Ammon's horn (tissue), 1 donor: ENCODE measurements around the gene KIF25.
A peak's percentile ranks its signal among the peaks of the same experiment; 100 is the strongest.

ENCODE experiments used
- DNase-seq: peaks from one replicate; pipeline ENCODE4 v3.0.0-alpha.2; 2016; ENCODE audit warnings: low spot score

KIF25 gene

DNA sequence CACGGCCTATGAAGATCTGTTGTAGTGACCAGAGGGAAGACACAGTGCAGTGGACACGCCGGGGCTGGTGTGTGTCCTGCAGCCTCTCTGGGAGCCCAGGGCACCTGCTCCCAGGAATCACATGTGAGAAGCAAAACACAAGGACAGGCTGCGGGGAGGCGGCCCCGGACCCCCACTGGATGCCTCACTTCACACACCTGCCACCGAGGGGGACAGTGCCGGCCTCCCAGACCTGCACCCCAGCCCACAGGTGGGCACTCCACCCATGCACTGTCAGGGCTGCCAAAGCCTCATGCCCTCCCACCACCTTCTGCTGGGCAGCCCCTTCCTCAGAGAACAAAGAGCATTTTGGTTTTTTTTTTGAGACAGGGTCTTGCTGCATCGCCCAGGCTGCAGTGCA is 54.2 kb downstream of the KIF25 start:
- no peak for DNase-seq

DNA sequence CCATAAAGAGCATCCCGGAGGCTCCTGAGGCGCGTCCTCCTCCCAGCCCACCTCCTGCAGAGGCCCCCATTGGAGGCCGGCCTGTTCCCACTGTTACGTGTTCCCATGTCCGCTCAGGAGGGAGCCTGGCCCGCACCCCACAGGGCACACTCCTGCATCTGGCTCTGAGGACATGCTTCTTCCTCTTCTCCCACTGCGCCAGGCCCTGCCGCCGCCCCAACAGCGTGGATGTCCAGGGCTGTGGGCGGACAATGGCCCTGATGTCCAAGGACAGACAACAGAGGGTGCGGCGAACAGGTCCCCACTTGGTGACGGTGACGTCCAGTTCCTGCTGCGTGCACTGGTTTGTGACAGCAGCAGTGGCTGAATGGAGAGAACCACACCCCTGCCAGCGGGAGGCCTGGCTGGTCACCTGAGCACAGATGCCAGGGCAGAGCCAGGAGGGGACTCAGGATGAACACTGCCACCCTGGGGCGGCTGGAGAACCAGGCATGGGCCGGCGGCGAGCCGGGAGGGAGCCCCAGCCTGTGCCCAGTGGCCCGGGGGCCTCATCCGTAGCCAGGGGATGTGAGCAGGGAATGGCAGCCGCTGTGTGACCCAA is 54.9 kb downstream of the KIF25 start:
- DNase-seq: no peak

DNA sequence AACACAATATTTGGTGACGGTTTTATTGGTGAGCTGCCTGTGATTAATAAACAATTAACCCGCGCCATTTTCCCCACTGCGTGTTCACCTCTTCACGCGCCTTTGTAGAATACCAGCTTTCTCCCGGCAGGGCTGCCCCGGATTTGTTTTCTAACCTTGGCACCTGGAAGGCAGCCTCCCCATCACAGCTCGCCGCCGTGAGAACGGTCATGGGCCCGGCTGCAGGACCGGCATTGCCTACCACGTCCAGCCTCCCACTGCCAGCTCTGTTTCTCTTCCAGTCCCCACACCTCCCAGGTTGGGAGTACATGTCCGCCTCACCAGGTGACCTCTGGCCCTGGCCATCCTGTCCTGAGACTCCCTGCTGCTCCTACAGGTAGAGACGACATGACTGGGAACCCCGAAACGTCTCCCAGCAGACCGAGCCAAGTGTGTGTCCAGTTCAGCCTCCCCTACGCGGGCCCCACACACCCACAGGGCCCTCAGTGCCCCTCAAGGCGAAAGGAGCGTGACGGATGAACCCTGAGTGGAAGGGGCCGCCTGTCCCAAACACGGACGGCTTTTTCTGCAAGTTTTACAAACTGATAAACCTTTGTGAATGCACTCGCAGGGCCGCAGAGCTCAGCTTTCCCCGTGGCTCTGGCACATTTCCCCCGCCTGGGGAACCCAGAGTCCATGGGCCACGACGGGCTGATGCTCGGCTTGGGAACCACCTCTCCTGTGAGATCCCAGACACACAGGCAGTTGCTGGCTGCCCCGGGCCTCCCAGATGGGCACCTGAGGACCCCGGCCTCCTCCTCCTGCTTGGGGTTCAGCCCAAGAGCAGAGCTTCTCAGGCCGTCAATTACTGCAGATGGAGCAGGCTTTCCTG is 55.9 kb downstream of the KIF25 start:
- no peak for DNase-seq

DNA sequence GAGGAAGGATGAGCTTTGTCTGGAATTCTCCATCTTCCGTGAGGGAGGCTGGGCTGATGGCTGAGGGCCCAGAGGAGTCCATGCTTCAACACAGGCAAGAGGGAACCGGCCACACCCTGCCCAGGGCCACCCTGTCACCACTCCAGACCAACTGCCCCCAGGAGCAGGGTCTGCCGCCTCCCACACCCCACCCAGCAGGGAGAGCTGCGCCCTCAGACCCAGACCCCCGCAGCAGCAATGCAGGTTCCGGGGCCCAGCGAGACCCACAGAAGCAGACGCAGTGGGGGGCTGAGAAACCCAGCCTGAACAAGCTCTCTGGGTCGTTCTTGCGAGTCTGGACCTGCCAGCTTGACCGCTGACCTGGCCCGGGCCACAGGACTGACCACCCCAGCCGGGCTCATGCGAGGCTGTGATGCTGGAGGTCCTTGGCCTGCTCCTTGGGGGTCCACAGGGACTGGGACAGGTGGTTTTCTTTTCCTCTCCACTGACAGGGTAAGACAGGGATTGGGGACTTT is 56.5 kb downstream of the KIF25 start:
- DNase-seq: no peak

GRCh38 chr6:168054765-168055560 is 57.5 kb downstream of the KIF25 start:
- DNase-seq: no peak

DNA sequence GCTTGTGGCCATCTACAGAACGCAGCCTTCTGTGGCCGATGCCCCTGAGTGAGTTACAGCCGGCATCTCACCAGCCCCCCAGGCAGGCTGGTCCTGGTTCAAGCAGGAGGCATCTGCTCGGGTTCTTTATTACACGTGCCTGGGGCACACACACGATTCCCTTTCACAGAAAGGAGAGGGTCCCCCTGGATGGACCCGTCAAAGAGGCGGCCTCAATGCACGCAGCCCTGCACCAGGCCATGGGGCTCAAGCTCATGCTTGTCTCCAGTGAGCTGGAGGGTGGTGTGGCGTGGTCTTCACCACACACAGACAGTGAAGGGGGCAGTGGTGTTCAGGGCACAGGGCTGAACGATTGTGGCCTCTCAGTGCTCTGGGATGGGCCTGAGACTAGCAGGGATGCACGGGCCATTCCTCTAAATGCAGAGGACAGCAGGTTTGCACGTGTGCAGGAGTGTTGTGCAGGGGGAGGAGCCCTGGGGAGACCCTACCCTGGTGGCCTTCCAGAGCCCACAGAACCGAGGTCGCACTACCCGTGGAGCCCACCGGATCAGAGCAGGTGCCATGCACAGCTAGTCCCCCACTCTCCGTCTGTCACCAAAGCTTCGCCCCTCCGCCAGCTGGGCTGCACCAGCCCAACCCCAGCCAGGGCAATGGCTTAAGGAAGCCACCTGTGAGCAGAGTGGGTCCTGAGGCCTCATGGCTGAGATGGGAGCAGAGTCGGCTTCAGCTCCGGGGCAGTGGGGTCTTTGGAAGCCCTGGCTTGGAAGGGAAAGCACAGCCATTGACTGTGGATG is 58.4 kb downstream of the KIF25 start:
- DNase-seq: no peak

- DNase-seq: no peak
Measured at GRCh38 chr6:168056892-168057527, 59.5 kb downstream of the KIF25 start.

DNA sequence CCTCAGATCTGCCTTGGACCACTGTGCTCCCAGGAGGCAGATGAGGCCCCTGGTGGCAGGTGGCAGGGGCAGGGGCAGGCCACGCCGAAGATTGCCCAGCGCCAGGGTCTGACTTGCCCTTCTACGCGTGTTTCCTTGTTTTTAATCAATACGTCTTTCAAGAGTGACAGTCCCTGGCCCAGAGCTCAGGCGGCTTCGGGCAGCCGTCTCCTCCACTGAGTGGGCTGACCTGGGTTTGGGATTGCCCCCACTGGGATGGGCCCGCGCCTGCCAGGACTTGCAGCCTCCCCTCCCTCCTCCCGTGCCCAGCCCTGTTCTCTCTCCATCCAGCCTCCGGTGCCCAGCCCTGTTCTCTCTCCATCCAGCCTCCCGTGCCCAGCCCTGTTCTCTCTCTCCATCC is 60.4 kb downstream of the KIF25 start:
- no peak for DNase-seq

DNA sequence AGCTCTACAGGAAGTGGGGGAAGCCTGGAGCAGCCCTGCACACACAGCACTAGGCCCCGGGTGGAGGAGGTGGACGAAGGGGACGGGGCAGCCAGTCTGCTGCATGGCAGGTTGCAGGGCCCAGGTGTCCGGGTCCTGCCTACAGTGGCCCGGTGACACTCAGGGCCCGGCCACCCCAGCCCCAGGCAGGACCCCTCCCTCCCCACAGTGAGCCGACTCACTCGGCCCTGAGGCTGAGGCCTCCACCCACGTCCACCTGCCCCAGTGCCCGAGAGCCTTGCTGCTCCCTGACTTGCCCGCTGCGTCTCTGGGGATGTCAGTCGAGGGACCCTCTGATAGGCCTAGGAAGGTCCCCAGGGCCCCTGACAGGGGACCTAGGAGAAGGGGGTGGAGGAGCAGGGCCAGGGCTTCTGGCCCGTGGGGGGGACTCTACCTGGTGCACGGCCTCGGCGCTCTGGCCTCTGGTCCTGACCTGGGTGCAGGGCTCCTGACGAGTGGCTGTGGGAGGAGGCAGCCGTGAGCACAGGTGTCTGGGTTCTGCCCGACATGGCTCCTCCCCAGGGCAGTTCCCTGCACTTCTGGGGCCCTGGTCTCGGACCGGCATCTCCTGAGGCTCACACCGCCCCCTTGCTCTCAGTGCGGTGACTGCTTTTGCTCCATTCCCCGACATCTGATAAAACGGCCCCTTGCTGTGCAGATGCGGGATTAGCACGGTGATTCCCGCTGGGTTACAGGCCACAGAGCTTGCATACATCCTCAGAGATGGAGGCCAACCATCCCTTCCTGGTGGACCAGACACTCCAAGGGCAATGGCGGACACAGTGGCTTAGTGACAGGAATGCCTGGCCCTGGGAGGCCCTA is 61.5 kb downstream of the KIF25 start:
- no peak for DNase-seq

DNA sequence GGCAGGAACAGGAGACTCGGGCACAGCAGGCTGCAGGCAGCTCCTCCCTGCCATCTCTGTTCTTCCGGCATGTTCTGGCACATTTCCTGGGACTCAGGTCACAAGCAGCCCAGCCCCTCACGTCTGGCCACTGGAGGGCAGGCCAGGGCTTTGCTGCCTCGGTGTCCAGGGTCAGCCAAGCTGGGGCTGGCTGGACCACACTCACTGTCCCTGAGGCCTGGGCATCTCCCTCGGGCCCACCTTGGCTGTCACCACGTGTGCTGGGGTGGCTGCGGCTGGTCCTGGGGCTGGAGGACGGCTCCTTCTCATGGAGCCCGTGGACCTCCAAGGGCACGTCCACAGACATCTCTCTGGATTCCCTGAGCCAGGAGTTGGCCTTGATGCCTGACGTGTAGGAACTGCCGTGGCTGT is 63.1 kb downstream of the KIF25 start:
- DNase-seq: peak; percentile 84

- DNase-seq: no peak
Measured at GRCh38 chr6:168061269-168062210, 64.1 kb downstream of the KIF25 start.

DNA sequence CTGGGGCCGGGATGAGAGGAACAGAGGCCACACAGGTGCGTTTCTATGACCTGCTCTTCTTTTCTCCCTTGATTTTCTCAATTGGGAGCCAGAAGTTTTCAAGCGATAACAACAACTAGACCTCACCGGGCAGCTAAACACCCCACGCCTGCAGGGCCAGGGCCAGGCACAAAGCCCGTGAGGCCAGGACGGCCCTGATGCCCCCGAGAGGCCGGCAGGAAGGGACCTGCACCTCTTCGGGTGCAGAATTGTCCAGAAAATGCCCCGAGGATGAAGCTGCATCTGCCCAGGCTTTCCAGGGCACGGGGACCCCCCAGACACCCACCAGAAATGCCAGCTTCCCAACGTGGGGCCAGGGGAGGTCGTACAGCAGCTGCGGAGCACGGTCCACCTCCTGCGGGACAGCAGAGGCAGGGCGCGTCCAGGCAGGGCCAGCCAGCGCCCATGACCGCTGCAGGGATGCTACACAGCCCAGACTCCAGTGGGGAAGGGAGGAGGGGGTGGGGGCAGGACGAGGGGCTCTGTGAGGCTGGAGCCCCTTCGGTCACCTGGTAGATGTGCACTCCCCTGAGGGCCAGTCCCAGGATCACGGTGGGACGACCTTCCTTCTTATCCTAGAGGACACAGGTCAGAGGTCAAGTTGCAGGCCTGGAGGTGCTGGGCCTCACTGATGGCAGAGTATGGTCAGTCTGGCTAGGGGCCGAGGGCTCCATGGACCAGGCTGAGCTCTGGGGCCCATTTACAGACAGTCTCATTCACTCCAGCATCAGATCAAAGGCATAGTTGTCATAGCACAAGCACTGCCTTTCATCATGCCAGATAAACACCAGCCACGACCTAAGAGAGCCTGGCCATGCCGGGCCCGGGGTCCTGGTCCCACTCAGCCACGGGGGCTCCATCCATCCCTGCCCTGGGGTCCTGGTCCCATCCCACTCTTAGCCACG is 65.1 kb downstream of the KIF25 start:
- no peak for DNase-seq

DNA sequence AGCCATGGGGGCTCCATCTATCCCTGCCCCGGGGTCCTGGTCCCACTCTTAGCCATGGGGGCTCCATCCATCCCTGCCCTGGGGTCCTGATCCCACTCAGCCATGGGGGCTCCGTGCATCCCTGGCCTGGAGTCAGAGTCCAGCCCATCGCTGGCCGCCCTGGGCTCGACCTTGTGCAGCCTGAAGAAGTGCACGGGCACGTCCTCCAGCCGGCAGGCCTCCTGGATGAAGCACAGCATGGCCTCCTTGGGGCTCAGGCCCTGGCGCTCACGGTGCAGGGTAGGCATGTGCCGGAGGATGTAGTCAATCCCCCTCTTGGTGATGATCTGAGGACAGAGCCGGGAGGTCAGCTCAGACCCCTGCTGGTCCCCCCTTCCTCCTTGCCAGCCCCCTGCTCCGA is 66.0 kb downstream of the KIF25 start:
- no peak for DNase-seq

GRCh38 chr6:168064226-168064807 is 66.8 kb downstream of the KIF25 start:
- no peak for DNase-seq

GRCh38 chr6:168067081-168067759 is 69.7 kb downstream of the KIF25 start:
- DNase-seq: no peak

GRCh38 chr6:168070804-168071203 is 73.3 kb downstream of the KIF25 start:
- no peak for DNase-seq

GRCh38 chr6:168071620-168072019 is 74.1 kb downstream of the KIF25 start:
- DNase-seq: no peak
